ENCODE results near the gene FAM78A.
"Not testable (repeated sequence)": the region's sequence is repeated elsewhere in the genome, so short reads cannot be mapped to it uniquely, and the experiment has no call there.

The FAM78A gene

DNA sequence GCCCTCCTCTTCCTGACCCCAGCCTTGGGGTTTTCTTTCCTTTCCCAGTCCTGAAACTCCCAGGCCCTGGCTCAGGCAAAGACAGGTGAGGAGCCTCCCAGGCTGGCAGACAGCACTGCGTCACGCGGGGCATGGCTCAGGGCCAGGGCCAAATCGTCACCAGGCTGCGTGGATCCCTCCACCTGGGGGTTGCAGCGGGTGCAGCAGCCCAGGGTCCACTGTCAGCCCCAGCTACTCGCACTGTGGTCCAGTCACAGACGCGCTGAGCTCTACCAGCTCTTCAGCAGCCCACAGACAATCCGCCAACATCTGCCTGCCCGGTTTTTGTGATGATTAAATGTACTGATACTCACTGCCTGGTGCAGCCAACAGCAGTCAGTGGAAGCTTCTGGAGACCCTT, 12.1 kb downstream of the FAM78A start:
- DNase-seq (ENCODE audit: low spot score): no peak

DNA sequence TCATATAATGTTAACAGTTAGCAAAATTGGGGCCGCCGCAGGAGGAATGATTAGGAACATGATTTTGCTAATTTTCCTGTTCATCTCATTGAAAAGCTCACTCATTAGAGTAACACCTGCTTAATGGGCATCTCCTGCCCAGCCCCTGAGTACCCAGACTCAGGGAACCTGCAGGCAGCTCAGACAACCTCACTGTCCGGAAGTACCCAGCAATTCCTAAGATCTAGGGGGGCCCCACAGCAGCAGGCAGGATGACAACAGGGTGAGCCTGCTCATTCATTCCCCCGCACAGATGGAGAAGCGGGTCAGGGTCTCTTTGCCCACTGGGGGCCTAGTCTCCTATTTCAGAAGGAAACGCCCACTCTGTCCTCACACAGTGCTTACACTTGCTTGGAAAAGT, 12.6 kb downstream of the FAM78A start:
- DNase-seq (ENCODE audit: low spot score): no peak

GRCh38 chr9:131263033-131263343, 13.3 kb downstream of the FAM78A start:
- not testable (repeated sequence) for DNase-seq (ENCODE audit: low spot score)

DNA sequence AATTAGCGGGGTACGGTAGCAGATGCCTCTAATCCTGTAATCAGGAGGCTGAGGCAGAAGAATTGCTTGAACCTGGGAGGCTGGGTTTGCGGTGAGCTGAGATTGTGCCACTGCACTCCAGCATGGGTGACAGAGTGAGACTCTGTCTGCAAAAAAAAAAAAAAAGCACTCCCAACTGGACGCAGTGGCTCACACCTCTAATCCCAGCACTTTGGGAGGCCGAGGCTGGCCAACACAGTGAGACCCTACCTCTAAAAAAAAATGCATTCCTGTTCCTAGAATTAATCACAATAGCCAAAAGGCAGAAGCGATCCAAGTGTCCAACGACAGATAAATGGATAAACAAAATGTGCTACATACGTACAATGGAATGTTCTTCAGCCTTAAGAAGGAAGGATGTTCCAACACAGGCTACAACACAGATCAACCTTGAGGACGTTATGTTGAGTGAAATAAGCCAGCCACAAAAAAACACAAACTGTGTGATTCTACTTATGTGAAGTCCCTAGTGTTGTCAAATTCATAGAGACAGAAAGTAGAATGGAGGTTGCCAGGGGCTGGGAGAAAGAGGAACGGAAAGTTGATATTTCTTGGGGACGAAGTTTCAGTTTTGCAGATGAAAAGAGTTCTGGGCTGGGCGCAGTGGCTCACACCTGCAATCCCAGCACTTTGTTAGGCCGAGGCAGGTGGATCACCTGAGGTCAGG, 13.8 kb downstream of the FAM78A start:
- no peak for DNase-seq (ENCODE audit: low spot score)

DNA sequence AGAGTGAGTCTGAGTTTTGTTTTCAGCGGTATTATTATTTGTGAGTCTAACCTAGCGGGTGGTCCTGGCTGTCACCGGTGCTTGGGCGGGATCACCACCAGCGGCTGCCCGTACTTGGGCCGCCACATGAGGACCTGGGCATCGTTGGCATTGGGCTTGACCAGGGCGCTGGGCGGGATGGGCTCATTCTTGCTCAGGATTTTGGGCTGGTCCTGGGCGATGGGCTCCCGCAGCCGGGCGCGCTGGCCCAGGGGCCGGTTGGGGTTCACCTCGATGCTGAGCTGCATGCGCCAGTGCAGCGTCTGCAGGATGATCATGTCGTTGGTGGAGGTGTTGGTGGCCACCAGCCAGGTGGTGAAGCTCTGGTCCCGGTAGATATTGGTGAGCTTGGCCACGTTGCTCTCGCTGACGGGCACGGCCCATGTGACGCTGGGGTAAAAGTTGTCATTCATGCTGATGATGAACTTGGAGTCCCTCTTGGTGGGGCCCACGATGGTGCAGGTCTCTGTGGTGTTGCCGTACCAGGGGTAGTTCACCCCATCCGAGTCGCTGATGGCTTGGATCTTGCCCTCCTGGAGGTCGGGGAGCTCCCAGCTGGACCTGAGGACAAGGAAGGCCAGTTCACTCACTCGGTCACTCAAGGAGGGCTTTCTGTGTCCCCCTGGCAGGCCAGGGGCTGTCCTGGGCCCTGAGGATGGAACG, 15.4 kb downstream of the FAM78A start:
- no peak for DNase-seq (ENCODE audit: low spot score)

DNA sequence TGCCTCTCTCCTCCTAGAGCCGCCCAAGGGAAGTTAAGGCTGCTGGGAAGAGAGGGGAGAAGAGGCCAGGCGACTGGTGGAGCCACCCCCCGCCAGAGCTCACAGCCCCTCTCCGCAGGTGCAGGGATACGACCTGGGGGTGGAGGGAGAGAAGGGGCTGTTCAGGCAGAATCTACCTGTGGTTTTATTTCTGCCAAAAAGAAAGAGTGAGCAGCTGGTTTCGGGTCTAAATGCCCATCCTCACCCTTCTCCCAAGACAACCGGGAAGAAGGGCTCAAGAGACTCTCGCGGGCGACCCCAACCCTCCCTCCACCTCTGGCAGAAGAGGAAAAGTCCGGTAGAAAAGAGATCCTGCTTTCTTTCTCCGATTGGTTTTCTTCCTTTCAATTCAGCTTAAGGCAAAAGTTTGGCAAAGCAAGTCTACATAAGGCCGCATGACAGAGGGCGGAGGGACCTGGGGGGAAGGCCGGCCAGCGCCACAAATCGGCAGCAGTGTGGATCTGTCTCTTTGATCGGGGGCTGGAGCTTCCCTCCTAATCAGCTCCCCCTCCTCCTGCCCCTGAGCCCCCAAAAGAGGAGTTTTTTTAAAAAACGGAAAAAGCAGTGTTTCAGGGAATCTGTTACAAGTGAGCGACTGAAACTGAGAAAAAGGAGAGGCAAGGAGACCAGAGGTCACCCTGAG, 16.3 kb downstream of the FAM78A start:
- DNase-seq (ENCODE audit: low spot score): no peak

- DNase-seq (ENCODE audit: low spot score): no peak
These were observed 16.8 kb downstream of the FAM78A start for GRCh38 chr9:131259432-131259898.

DNA sequence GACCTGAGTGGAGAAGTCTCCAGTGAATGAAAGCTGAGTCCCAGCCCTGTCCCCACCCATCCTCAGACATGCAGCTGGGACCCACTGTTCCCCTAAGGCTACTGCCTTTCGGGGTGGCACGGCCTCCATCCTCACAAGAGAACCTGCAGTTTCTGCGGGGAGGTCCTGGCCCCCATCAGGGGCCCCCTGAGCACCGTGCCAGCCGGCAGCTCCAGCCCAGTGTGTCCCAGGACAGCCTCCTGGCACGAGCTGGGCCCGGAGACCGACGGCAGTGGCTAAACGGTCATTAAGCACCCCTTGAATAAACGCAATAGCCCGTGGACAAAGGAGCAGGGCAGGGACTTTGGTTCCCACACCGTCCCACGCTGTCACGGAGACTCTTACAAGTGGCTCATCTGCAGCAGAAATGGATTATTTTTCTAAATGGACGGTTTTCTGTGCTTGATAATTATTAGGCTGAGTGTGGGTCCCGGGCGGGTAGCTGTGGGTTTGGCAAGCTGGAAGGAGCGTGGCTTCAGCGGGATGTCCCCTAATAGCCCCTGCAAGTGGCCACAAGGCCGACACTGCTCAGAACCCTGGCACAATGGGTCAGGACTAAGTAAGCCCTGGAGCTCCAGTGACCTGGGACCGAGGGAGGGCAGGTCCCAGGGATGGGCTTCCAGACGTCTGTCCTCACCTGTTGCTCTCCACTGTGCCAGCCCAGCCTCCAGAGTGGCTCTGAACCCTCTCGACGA, 17.4 kb downstream of the FAM78A start:
- DNase-seq (ENCODE audit: low spot score): no peak

- DNase-seq (ENCODE audit: low spot score): no peak
These were observed 18.1 kb downstream of the FAM78A start for GRCh38 chr9:131258186-131258585.

DNA sequence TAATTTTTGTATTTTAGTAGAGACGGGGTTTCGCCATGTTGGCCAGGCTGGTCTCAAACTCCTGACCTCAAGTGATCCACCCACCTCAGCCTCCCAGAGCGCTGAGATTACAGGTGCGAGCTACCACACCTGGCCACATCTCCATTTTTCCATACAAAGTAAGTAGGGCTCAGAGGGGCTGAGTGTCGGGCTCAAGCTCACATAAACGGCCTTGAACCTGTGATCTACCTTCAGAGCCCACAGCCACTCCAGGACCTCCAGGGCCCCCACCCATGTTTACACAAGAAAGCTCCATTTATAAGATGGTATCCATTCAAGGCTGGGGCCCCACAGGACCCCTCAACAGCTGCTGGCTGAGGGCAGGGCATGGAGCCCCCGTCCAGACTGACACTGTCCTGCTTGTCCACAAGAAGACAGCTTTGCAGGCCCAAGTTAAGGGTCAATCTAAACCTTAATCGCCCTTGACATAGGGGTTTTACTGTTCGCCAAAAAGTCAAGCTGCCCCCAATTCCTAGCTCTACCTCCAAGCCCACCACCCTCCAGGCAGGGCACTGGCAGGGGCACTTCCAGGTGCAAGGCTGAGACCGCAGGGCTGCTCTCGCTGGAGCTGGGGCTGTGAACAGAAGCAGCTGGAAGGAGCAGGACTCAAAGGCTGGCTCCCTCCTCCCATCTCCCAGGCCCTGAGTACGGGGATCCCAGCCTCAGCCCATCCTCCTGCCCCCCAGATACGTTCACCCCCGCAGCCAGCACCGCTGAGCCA, 18.9 kb downstream of the FAM78A start:
- DNase-seq (ENCODE audit: low spot score): no peak

DNA sequence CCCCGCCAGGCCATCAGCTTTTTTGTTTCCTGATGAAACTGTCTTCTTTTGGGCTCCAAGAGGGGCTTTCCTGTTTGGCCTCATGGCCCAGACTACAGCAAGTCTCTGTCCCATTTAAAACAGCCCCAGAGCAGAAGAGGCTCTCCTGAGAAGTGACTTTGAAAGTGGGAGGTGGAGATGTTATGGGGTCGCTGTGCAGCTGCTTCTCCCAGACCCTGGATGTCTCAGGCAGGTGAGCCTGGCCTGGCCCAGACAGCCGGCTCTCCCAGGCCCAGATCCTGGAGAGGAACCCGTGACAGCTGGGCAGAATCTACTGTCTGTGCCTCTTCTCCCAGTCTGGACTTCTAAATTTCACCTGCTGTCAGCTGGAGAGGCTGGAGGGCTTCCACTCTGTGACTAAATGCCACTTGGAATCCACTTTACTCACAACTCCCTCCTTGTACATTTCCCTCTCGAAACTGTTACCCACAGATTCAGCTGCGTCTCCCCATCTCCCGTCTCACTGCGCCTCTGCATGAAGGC, 20.6 kb downstream of the FAM78A start:
- DNase-seq (ENCODE audit: low spot score): no peak

DNA sequence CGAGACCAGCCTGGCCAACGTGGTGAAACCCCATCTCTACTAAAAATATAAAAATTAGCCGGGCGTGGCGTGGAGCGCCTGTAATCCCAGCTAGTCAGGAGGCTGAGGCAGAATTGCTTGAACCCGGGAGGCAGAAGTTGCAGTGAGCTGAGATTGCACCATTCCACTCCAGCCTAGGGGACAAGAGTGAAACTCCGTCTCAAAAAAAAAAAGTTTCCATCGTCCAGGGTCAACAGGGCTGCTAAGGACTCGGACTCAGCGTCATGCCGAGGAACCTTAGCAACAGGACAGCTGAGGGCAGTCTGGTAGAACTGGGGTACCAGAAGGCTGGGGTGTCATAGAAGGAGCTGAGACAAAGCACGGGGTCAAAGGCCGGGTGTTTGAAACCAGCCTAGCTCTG, 21.7 kb downstream of the FAM78A start:
- DNase-seq (ENCODE audit: low spot score): no peak

DNA sequence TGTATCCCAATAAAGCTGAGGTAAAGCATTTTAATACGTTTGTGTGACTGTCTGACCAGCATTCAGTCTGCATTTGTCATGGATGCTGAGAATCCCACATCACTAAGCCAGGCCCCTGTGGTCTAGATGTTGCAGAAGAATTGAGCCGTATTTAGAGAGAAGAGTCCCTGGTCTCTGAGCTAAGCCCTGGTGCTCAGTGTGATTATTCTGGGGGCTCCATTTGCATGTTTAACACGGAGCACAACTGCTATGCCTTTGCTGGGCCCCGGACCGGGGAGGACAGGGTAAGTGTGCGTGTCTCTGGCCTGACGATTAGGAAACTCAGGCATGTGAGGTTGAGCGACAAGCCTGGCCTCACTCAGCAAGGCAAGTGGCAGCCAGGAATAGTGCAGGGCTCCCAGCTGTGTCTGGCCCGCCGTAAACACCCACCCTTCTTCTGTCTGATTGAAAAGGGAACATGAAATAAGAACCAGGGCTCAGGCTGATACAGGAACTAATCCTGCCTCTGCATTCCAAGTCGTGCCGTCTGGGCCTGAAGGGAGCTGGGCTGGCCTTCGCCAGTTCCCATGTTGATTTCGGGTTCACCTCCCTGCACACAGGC, 22.3 kb downstream of the FAM78A start:
- no peak for DNase-seq (ENCODE audit: low spot score)

DNA sequence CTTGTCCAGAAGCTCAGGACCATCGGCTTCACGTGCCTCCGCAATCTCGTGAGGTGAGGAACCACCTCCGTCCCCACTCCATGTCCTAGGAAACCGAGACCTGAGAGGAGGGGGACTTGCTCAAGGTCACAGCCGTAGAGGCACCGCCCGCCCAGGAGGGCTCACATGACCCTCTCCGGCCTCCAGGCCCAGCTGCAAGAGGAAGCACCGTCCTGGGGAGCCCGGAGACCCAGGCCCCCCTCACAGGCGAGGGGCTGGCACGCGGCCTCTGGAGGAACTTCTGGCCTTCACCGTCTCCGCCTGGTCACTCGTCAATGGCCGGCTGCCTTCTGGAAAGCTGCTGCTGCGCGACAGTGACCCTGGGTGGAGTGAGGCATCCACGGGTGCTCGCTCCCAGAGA, 24.2 kb downstream of the FAM78A start:
- DNase-seq (ENCODE audit: low spot score): no peak

DNA sequence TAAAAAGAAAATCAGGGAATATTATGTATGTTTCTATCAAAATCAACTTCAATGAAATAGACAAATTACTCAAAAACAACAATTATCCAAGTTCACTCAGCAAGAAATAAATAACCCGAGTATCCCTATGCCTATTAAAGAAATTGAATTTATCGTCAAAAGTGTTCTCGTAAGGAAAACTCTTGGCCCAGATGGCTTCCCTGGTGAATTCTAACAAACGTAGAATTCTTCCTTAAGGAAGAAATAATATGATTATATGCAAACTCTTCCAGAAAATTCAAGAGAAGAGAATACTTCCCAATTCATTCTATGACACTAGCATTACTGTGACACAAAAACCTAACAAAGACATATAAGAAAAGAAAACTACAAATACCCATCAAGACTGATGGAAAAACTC, 29.7 kb downstream of the FAM78A start:
- DNase-seq (ENCODE audit: low spot score): no peak

DNA sequence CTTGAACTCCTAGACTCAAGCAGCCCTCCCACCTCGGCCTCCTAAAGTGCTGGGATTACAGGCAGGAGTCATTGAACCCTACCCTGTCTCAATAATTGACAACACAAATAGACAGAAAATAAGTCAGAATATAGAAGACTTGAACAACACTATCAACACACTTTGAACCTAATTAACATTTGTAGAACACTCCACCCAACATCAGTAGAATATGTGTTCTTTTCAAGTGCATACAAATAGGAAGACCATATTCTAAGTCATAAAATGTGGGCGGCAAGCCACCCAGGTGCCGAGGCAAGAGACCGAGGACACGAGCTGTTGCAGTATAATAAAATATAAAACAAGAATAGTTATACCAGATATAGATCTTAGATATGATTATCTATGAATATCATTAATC, 32.0 kb downstream of the FAM78A start:
- DNase-seq (ENCODE audit: low spot score): not testable (repeated sequence)

- no peak for DNase-seq (ENCODE audit: low spot score)
These were observed 36.0 kb downstream of the FAM78A start for GRCh38 chr9:131240047-131240921.

- DNase-seq (ENCODE audit: low spot score): no peak
These were observed 36.9 kb downstream of the FAM78A start for GRCh38 chr9:131239161-131239975.

DNA sequence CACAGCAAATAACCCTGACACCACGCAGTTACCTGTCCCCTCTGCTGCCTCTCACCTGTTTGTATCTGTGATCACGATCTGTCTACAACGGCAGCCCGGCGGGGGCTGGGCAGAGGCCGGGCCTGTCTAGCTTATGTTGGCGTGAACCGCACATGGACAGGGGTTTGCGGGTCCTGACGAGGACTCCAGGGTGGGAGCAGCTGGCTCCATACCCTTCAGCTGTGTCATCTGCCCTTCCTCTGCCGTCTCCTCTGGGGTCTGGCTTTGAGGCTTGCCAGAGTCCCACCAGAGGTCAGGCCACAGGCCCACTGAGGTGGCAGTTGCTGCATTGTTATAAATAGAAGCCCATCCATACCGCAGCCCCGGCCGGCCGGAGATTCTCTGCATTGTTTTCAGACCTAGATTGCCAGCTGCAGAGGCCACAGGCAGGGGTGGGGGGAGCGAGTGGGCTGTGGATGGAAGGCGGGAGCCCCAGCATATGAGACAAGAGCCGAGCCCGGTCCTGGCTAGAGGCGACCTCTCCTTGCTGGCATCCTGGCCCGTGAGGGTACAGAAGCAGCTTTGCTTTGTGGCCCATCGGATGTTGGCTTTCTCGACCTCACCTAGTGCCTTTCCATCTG, 37.8 kb downstream of the FAM78A start:
- DNase-seq (ENCODE audit: low spot score): peak; percentile 43

Data from hepatic stellate cell (primary cell).